ENCODE measurements around the gene KANSL1L. TPM values are rescaled to one million over a fixed set of nuclear protein-coding genes. Genes with fewer than 3 reads are reported as not detected.
A peak's percentile ranks its signal among the peaks of the same experiment; 100 is the strongest.

Gene KANSL1L
- total RNA-seq, 1 experiment from 2014 or later = 19.8 TPM

DNA sequence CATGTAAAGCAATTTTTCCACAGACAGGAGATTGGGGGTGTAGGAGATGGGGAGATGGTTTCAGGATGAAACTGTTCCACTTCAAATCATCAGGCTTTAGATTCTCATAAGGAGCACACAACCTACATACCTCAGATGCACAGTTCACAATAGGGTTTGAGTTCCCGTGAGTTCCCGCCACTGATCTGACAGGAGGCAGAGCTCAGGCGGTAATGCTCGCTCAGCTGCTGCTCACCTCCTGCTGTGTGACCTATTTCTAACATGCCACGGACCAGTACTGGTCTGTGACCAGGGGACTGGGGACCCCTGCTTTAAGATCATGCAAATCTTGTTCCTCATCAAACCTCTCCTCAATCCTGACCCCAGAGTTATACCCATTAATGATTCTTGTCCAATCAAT lies 98.7 kb downstream of the KANSL1L start:
- no peak for DNase-seq (ENCODE audit: low read depth)

DNA sequence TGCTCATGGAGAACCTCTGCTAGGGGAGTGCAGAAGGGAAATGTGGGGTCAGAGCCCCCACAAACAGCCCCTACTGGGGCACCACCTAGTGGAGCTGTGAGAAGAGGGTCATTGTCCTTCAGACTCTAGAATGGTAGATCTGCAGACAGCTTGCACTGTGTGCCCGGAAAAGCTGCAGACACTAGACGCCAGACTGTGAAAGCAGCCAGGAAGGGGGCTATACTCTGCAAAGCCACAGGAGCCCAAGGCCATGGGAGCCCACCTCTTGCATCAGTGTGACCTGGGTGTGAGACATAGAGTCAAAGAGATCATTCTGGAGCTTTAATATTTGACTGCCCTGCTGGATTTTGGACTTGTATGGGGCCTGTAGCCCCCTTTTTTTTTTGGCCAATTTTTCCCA lies 107.9 kb downstream of the KANSL1L start:
- no peak for DNase-seq (ENCODE audit: low read depth)

DNA sequence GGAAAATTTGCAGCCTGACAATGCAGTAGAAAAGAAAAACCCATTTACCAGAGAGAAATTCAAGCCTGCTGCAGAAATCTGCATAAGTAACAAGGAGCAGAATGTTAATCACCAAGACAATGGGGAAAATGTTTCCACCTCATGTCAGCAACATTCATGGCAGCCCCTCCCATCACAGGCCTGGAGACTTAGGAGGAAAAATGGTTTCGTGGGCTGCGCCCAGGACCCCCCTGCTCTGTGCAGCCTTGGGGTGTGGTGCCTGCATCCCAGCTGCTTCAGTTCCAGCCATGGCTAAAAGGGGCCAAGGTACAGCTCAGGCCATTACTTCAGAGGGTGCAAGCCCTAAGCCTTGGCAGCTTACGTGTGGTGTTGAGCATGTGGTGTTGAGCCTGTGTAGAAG lies 115.4 kb downstream of the KANSL1L start:
- no peak for DNase-seq (ENCODE audit: low read depth)

DNA sequence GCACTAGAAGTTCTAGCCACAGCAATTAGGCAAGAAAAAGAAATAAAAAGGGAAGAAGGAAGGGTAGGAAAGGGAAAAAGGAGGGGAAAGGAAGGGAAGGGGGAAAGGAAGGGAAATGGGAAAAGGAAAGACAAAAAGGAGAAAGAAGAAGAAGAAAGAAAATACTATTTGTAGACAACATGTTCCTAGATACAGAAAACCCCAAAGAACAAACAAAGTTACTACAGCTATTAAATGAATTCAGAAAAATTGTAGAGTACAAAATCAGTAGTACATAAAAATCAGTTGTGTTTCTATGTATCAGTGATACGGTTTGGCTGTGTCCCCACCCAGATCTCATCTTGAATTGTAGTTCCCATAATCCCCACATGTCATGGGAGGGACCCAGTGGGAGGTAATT lies 116.5 kb downstream of the KANSL1L start:
- no peak for DNase-seq (ENCODE audit: low read depth)

DNA sequence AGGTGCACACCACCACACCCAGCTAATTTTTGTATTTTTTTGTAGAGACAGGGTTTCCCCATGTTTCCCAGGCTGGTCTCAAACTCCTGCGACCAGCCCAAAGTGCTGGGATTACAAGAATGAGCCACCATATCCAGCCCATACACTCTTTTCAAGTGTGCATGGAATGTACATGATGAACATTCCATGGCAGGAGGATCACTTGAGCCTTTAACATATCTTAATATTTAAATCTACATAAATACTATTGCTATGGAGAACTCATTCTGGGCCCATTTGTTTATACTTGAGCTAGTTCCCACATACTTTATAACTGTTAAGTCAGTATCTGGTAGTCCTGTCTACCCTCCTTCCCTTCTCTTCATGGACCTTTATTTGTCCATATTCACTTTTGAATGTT lies 120.3 kb downstream of the KANSL1L start:
- DNase-seq (ENCODE audit: low read depth) = no peak

DNA sequence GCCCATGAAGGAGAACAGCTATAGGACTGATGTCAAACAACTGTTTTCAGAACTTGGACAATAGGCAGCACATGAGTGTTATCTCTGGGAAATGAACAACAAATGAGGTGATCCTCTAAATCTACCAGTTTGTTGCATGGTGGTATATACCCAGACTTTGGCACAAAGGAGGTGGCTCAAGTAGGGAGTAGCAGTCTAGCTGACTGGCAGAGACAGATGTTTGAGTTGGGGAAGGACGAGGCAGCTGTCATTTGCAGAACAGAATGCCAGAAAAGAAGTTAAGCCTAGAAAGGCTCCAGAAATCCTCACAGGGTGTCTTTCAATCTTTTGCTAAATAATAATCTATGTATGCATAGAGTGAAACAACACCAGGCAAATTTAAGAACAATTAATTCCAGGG lies 121.4 kb downstream of the KANSL1L start:
- no peak for DNase-seq (ENCODE audit: low read depth)

DNA sequence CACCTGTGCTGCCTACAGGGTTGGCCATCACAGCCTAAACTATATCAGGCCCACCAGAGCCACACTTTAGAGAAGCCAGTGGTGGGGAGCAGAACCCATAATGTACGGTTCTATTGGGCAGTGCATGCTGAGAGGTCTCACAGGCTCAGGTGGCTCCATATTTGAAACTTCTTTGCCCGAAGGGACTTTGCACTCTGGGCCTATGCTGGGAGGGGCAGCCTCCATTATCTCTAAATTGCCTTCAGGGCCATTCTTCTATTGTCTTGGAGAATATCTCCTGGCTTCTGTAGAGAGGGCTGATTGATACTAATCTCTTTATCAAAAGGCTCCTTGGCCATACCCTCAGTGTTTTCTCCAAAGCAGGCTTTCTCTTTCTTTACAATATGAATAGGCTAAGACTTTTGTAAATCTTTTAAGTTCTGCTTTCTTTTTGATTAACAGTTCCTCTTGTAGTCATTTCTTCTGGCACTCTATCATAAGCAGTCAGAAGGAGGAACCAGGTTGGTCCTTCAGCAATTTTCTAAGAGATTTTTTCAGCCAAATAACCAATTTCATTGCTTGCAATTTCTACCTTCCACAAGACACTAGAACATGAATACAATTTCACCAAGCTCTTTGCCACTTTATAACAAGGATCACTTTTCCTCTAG lies 124.2 kb downstream of the KANSL1L start:
- DNase-seq (ENCODE audit: low read depth) = no peak

DNA sequence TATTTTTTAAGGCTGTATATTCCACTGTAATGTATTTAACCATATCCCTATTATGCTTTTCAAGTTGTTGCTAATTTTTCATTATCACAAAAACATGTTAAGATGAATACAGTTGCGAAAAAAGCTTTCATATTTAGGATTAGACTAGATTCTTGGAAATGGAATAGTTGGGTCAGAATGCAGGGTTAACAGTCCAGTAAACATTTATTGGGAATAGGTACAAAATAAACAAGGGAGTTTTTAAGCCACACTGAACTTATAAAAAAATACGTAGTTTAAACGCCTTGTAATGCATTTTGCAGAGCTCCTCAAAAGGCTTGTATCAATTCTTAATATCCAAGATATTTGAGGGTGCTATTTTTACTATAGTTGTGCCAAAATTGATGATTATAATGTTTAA lies 133.1 kb downstream of the KANSL1L start:
- no peak for DNase-seq (ENCODE audit: low read depth)

DNA sequence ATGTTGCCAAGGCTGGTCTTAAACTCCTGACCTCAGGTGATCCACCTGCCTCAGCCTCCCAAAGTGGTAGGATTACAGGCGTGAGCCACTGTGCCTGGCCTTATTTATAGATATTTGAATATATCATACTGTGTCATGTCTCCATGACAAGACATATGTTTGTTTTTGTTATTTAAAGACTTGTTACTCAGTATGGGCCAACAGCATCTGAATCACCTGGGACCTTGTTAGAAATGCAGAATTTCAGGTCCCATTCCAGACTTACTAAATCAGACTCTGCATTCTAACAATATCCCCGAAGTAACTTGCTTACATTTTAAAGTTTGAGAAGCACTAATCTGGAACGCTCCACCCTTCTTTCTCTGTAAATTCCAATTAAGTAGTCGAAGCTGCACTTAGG lies 135.5 kb downstream of the KANSL1L start:
- DNase-seq (ENCODE audit: low read depth) = no peak

DNA sequence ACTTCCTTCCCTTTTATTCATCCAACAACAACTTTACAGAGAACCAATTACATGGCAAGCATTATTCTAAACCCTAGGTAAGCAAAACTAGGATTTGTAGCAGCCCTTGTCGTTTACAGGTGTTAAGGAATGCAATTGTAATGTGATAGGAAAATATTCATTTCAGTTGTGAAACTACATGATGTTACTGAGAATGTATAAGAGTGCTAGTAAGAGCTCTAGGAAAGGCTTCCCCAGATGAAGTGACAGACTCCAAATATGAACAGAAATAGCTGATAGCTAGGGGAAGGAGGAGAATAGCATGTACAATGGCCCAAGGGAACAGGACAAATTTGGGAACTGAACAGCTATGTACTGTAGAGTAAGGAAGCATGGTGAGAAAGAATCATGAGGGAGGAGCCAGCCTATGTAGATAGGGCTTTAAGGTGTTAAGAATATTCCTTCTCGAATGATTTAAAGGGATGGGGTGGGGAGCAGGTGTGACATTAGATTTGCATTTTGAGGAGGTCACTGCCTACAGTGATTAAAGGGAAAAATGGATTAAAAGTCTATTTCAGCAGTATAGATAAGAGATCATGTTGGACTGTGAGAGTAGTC lies 137.0 kb downstream of the KANSL1L start:
- DNase-seq (ENCODE audit: low read depth) = no peak

DNA sequence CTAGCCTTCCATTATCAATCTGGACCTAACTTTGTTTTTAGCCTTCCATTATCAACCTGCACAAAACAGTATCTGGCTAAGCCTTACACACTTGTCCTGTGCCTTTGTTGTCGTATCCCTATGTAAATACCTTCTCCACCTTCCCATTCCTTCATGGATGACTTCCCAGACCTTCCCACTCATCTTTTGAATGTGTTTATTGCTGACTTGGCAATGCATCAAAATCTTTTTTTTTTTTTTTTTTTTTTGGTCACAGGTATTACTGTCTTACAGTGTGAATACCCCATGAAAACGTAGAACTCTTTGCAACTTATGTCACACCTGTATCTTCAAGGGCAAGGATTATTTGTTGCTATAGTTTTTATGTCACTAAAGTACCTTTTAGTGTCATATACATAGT lies 143.0 kb downstream of the KANSL1L start:
- no peak for DNase-seq (ENCODE audit: low read depth)

DNA sequence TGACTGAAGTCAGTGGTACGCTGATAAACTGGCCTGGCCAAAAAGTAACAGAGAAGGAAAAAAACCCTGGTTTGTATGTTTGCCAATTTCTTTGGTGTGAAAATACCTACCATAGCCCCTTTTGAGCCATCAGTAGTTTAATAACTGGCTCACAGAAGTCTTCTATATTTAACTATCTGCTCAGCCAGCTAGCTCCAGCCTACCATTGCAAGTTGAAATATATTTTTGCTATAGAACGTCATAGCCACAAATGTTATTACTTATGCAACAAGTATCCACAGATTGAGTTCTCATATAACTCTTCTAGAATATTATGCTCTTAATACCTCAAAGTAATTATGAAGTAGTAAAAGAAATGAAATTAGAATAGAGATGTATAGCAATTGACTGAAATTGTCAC lies 143.6 kb downstream of the KANSL1L start:
- no peak for DNase-seq (ENCODE audit: low read depth)

DNA sequence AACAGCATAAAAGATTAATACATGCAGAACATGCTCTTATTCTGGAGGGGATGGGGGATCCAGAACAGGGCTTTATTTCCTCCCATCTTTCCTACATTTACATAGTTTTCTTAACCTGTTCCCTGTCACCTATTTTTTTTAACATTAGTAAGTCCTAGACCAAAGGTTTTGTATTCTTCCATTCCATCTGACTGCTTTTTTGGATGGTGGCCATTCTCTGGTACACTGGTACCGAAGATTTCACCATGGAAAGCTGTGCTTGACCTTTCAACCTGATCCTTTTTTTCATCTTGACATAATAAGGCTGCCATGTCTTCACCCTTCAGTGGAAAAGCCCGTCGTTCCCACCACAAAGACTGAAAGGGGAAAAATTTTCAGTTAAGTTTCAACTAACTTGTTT lies 148.4 kb downstream of the KANSL1L start:
- DNase-seq (ENCODE audit: low read depth) = no peak

DNA sequence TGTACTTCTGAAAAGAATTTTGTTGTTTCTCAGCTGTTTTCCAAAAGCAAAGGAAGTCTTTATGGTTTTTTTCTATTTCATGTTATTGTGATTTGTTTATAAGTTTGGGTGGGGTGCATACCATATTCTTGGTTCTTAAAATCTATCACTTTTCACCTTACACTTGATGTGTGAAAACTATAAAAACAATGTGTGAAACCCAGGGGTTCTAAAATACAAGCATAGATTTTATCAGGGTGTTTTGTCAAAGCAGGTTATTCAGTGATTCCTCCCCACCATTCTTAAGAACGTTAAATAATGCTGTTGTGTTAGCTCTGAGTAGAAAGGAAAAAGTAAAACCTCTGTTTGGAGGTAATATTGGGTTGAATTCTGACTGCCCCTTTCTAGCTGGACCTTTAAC lies 151.1 kb downstream of the KANSL1L start:
- no peak for DNase-seq (ENCODE audit: low read depth)

DNA sequence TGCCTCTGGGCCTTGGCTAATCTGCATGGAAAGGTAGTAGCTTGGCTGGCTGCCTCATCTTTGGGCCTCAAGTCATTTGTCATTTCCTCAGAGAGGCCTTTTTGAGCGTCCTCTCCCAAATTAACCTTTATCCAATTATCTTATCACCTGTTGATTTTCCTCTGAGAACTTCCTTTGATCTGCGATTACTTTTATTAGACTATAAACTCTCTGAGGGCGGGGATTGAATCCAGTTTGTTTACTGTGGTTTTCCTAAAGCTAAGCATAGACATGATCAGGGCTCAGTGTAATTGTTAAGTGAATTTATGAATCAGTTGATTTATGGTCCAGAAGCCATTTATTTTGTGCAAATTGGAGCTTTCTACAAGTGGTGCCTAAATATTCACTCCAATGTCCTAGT lies 161.3 kb downstream of the KANSL1L start:
- DNase-seq (ENCODE audit: low read depth) = no peak

DNA sequence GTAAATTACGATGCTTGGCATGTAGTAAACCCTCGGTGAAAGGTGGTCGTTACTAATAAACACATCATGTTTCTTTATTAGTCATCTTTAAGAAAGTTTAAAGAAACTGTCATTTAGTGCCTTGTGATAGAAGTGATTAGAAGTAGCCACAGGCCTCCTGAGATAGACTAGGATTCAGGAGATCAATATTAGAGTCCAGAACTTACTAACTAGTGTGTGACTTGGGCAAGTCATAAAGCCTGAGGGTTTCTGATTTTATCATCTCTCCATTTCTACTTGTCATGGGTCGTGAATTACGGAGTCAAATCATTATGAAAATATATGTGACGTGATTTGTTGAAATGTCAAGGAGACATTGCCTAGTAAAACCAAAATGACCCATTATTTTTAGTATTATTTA lies 162.1 kb downstream of the KANSL1L start:
- no peak for DNase-seq (ENCODE audit: low read depth)

DNA sequence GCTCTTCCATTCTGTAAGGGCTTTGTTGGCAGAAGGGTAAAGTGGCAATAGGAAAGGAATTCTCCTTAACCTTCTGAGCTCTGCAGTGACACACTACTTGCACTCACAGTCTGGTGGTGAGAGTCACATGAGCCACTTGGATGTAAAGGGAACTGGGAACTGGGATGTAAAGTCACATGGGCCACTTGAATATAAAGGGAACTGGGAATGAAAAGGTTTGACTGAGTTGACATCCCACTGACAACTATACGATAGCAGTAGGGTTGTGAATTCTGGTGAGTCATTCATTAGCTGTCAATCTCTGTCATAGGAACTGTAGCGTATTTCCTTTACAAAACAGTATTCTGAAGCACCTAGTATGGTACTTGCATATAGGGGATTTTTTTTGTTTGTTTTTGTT lies 163.3 kb downstream of the KANSL1L start:
- DNase-seq (ENCODE audit: low read depth) = no peak

DNA sequence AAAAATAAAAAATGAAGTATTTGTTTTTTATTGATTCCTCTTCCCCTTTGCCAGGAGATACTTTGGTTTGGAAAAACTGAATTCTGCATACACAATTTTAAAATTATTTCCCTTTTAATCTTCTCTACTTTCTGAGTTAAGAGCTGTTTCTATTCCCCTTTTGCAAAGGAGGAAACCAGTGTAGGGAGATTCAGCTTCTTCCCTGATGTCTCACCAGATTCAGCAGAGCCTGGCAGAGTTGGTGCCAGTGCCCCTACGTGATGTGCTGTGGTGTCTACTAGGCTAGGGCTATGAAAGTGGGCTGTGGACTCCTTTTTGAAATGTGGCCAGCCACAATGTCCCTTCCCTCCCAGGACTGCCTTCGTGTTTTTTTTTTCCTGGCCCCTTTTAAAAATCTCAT lies 166.3 kb downstream of the KANSL1L start:
- no peak for DNase-seq (ENCODE audit: low read depth)

DNA sequence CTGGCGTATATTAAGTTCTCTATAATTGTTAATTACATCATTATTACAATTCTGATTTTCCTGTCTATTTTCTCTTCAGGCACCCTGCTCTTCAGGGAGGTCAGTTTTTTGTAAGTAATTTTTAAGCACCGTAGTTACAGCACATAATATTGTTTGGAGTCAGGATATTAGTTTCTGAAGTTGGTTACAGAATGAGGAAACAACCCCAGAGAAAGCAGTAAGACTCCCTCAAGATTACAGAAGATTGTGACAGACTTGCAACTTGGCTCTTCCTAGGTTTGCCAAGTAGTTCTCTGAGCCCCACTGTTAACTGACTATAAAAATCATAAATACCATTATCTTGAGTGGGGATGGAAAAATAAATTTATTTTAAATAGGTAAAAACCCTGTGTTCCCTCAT lies 167.8 kb downstream of the KANSL1L start:
- no peak for DNase-seq (ENCODE audit: low read depth)

DNA sequence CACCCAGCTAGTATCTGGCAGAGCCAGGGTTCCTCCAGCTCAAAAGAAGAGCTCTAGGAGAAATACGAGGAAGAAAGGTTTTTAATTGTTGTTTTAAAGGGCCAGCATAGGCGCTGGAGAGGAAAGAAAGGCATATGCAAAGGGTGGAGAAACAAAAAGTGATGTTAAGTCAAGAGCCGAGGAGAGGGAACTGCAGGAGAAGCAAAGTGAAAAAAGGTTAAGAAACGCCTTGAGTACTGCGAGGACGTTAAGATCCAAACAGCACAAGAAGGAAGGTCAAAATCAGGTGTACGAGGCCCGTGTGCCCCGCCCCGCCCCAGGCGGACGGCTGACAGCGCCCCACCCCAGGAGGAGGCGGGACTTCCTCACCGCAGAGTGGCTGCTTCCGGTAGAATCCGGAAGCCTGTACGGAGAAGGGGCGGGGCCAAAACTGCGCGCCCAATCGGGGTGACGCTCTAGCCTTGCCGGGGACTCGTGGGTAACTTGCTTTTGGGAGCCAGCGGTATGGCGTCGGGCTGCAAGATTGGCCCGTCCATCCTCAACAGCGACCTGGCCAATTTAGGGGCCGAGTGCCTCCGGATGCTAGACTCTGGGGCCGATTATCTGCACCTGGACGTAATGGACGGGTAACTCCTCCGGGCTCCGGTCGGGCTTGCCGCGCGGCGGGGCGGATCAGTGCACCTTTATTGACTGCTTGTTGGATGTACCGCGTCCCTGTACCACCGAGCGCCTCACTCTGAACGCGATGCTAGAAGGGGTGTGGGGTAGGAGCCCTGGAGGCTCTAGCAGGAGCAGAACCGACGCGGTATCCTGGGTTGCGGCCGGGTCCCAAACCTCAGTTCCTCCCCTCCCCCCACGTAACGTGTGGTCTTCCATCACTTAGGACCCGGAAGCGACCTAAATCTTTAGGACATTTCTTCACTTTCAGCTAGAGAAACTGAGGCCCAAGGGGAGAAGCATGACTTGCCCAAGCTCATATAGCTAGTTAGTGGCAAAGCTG lies 168.8 kb downstream of the KANSL1L start, which contains the start of gene RPE:
RPE (plus strand) TSS at position 481 of the 1,000 bp plus-strand sequence; CDS start at position 505, 24 bp downstream.
- DNase-seq (ENCODE audit: low read depth) = peak; percentile 96

DNA sequence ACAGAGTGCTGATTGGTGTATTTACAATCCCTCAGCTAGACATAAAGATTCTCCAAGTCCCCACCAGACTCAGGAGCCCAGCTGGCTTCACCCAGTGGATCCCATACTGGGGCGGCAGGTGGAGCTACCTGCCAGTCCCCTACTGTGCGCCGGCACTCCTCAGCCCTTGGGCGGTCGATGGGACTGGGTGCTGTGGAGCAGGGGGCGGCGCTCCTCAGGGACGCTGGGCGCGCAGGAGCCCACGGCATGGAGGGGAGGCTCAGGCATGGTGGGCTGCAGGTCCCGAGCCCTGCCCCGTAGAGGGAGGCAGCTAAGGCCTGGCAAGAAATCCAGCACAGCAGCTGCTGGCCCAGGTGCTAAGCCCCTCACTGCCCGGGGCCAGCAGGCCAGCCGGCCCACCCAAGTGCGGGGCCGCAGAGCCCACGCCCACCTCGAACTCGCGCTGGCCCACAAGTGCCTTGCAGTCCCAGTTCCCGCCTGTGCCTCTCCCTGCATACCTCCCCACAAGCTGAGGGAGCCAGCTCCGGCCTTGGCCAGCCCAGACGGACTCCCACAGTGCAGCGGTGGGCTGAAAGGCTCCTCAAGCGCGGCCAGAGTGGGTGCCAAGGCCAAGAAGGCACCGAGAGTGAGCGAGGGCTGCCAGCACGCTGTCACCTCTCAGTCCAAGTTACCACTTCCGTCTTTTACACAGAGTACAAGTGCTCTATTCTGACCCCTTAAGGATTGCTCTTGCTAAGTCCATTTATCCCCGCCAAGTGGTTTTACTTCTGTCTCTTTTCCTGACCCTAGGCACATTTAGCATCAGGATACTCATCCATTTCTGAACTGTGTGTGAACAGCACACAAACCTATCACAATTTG lies 170.5 kb downstream of the KANSL1L start:
- DNase-seq (ENCODE audit: low read depth) = no peak

DNA sequence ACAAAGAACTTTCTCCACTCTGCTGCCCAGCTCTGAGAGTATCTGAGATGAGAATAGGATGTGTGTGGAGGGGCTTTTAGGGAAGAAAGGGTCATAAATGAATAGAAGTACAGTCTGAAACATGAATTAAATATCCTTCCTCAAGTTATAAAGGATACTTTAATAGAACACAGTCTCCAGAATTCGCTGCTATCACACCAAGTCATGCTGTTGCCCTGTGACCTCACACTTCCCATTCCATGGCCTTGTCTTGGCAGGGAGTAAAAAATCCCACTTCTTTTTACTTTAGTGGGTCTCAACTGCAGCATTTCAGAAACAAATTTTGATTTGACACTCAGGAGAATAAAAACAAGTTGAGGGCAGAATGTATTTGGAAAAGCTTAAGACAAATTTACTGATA lies 172.6 kb downstream of the KANSL1L start:
- DNase-seq (ENCODE audit: low read depth) = no peak
